Measurements from ENCODE around the gene RC3H1.
"Not testable (repeated sequence)": the region's sequence is repeated elsewhere in the genome, so short reads cannot be mapped to it uniquely, and the experiment has no call there.

GRCh38 chr1:174056609-174057008, 34.5 kb upstream of the RC3H1 start:
- TF ChIP-seq CTCF, POLR2A (IDR thresholded peaks at IDR 0.05): not testable (repeated sequence)

All from Peyer's patch (tissue), 4 donors.